NT2/D1 (cell line): ENCODE data around the gene USP7.

Source experiments
- DNase-seq: peaks from one replicate; pipeline ENCODE4 v3.0.0-alpha.2; 2011; ENCODE audit warnings: low read depth, low spot score
- H3K27me3 ChIP-seq: 2 replicates; pipeline ENCODE4 v1.6.0; 2011; ENCODE audit warnings: mild to moderate bottlenecking; ENCODE audit not compliant: insufficient read length, insufficient read depth
- H3K36me3 ChIP-seq: 2 replicates; pipeline ENCODE4 v1.6.1; 2011; ENCODE audit warnings: mild to moderate bottlenecking, low read length, mixed read lengths; ENCODE audit not compliant: insufficient read depth, insufficient read length
- H3K4me1 ChIP-seq: 2 replicates; pipeline ENCODE4 v1.5.1; 2011; ENCODE audit not compliant: insufficient read depth, insufficient read length
- H3K4me3 ChIP-seq: 2 replicates; pipeline ENCODE4 v1.5.1; 2011; ENCODE audit warnings: low read depth; ENCODE audit not compliant: insufficient read length
- H3K9ac ChIP-seq: 2 replicates; pipeline ENCODE4 v1.6.0; 2011; ENCODE audit warnings: low read depth; ENCODE audit not compliant: insufficient read length
- H3K9me3 ChIP-seq: 2 replicates; pipeline ENCODE4 v1.5.1; 2011; ENCODE audit warnings: mild to moderate bottlenecking, low read length; ENCODE audit not compliant: insufficient read depth
- SUZ12 ChIP-seq: IDR thresholded peaks from 2 replicates; pipeline ENCODE4 v1.6.1; 2011; ENCODE audit not compliant: insufficient read length, insufficient read depth; ENCODE audit errors: extremely low read depth
- YY1 ChIP-seq: IDR thresholded peaks from 2 replicates; pipeline ENCODE4 v1.6.1; 2011; ENCODE audit not compliant: insufficient read length, insufficient read depth
- ZNF274 ChIP-seq: IDR thresholded peaks from 2 replicates; pipeline ENCODE4 v1.6.1; 2011; ENCODE audit warnings: mild to moderate bottlenecking, low read depth, low read length

USP7 gene

GRCh38 chr16:8868416-8869211, 95.1 kb downstream of the USP7 start, which contains the start of gene CARHSP1:
Gene CARHSP1 (minus strand): TSS chr16:8869006. CDS start chr16:8859328, 9,678 bp downstream.
- Histone ChIP-seq H3K9me3 (no peaks in the 10 kb centered on the region), H3K4me3 (peak within 1 kb of the TSS; percentile 71), H3K36me3 (peaks cover 7% of the 10 kb centered on the region), H3K9ac (peak within 1 kb of the TSS; percentile 89), H3K4me1 (peaks cover 29% of the 10 kb centered on the region), H3K27me3 (no peaks in the 10 kb centered on the region)
- DNase-seq = peak; percentile 86
- no peak for TF ChIP-seq YY1
- no peak for TF ChIP-seq SUZ12
- no peak for TF ChIP-seq ZNF274

GRCh38 chr16:8867932-8868415, 95.7 kb downstream of the USP7 start:
- Histone ChIP-seq H3K36me3 (peaks cover 13% of the 10 kb centered on the region), H3K4me1 (peaks cover 34% of the 10 kb centered on the region), H3K4me3 (peak overlapping the region; percentile 71), H3K9ac (peak overlapping the region; percentile 89), H3K9me3 (no peaks in the 10 kb centered on the region), H3K27me3 (no peaks in the 10 kb centered on the region)
- TF ChIP-seq SUZ12 = no peak
- DNase-seq = no peak

DNA sequence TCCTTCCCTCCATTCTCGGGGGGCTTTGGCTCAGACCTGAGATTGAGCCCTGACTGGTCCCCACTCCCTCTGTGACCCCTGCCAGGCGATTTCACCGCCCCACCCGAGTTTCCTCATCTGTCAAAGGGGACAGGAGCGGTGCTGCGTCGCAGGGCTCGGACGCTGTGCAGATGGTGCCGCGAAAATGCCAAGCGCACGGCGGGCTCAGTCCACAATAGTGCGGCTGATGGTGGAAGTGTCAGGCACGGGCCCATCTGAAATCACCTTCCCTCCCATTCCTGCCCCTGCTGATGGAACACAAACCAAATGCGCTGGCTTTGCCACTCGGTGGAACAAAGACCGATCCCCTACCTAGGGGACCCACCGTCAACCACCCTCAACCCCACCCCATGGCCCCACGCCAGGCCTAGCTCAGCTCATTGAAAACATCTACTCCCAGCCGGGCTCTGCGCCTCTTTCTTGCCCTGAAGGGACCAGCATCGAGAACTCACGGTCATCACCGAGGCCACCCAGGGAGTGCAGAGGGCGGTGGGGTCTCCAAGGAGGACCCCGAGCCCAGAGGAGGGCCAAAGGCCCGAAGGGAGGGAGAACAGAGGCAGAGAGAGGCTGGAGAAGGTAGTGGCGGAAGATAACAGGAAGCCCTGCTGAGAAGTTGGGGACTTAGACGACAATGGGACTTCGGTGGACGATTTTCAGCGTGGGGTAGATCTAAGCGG, 96.3 kb downstream of the USP7 start:
- Histone ChIP-seq H3K9ac (peak overlapping the region; percentile 89), H3K4me1 (peaks cover 38% of the 10 kb centered on the region), H3K36me3 (peaks cover 19% of the 10 kb centered on the region), H3K27me3 (no peaks in the 10 kb centered on the region), H3K9me3 (no peaks in the 10 kb centered on the region), H3K4me3 (peak overlapping the region; percentile 71)
- DNase-seq = no peak
- TF ChIP-seq SUZ12 (no peak), ZNF274 (no peak), YY1 (no peak)

GRCh38 chr16:8866884-8867215, 96.9 kb downstream of the USP7 start:
- H3K4me1 ChIP-seq = peaks cover 41% of the 10 kb centered on the region
- no peak for TF ChIP-seq YY1
- TF ChIP-seq ZNF274 = no peak
- no peak for TF ChIP-seq SUZ12
- H3K36me3 ChIP-seq = peaks cover 24% of the 10 kb centered on the region

GRCh38 chr16:8866118-8866883, 97.4 kb downstream of the USP7 start:
- H3K36me3 ChIP-seq = peaks cover 28% of the 10 kb centered on the region
- DNase-seq = peak; percentile 92
- peak overlapping the region; percentile 89 for H3K9ac ChIP-seq
- H3K4me3 ChIP-seq = peak overlapping the region; percentile 71
- peaks cover 44% of the 10 kb centered on the region for H3K4me1 ChIP-seq
- H3K9me3 ChIP-seq = no peaks in the 10 kb centered on the region
- no peaks in the 10 kb centered on the region for H3K27me3 ChIP-seq
- no peak for TF ChIP-seq SUZ12
- no peak for TF ChIP-seq ZNF274
- no peak for TF ChIP-seq YY1

More at GRCh38 chr16:8866884-8867215, 96.9 kb downstream of the USP7 start:
- Histone ChIP-seq H3K27me3 (no peaks in the 10 kb centered on the region), H3K4me3 (peak overlapping the region; percentile 71), H3K9me3 (no peaks in the 10 kb centered on the region), H3K9ac (peak overlapping the region; percentile 89)
- no peak for DNase-seq

DNA sequence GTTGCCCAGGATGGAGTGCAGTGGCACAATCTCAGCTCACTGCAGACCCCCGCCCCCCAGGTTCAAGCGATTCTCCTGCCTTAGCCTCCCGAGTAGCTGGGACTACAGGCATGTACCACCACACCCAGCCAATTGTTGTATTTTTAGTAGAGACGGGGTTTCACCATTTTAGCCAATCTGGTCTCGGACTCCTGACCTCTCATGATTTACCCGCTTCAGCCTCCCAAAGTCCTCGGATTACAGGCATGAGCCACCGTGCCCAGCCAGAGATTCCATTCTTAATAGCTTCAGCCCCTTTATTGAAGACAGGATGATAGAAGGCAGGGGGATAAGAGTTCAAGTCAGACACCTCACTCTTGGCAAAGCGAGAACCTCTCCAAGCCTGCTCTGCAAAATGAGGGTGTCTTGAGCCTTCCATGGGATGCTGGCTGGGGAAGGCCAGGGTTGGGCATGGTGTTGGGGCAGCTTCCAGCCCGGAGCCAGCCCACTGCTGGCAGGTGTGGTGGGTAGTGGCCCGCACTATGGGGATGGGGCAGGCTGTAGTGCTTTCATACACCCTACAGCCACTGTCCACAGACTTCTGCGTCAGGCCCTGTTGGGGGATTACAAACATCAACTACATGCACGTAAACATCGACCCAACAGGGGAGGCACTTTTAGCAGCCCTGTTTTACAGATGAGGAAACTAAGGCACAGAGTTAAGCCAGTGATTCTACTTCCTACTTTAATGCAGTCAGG, 98.4 kb downstream of the USP7 start:
- H3K27me3 ChIP-seq = no peaks in the 10 kb centered on the region
- peaks cover 44% of the 10 kb centered on the region for H3K4me1 ChIP-seq
- H3K9me3 ChIP-seq = no peaks in the 10 kb centered on the region
- TF ChIP-seq ZNF274 (no peak), SUZ12 (no peak), YY1 (no peak)
- no peak for DNase-seq
- peak overlapping the region; percentile 46 for H3K9ac ChIP-seq
- H3K36me3 ChIP-seq = peaks cover 29% of the 10 kb centered on the region
- peak overlapping the region; percentile 19 for H3K4me3 ChIP-seq
